Measurements from ENCODE around the gene GLS2.

GLS2 gene

DNA sequence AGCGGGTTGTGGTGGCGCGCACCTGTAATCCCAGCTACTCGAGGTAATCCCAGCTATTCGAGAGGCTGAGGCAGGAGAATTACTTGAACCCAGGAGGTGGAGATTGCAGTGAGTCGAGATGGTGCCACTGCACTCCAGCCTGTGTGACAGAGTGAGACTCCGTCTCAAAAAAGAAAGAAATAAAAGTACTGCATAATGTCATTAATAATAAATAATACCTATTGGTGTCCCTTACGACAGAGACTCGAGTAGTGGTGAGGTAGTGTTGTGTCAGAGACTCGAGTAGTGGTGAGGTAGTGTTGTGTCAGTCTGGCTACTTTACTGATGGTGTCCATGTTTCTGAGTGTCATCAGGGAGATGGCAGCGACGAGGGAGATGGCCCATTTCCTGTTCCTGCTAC is 1.3 kb downstream of the GLS2 start:
- Histone ChIP-seq H3K27me3 (ENCODE audit: control insufficient read depth, insufficient read depth, low read length) (peaks cover 20% of the 10 kb centered on the region), H3K36me3 (ENCODE audit: control insufficient read depth, insufficient read depth, low read length) (no peaks in the 10 kb centered on the region), H3K9ac (ENCODE audit: low read length) (no peak overlapping the region), H3K4me1 (ENCODE audit: control insufficient read depth, insufficient read depth, low read length) (peaks cover 8% of the 10 kb centered on the region), H3K4me3 (ENCODE audit: low read length) (no peak overlapping the region), H3K9me3 (ENCODE audit: control insufficient read depth, low read length) (no peaks in the 10 kb centered on the region)

DNA sequence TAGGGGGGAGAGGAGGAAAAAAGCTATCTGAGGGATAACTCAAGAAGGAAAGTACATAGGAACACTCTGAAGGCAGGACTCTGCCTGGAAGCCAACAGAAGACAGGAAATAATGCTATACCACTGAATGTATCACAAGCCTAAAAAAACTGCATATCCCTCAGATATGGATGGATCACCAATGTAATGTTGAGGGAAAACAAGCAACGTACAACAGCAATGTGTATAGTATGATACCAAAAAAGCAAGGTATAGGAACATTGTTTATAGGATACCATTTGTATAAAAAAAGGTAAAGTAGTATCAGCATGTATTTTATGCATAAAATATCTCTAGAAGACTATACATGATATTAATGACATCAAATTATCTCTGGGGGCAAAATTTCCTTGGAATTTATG is 3.4 kb downstream of the GLS2 start:
- Histone ChIP-seq H3K9ac (ENCODE audit: low read length) (no peak overlapping the region), H3K36me3 (ENCODE audit: control insufficient read depth, insufficient read depth, low read length) (no peaks in the 10 kb centered on the region), H3K27me3 (ENCODE audit: control insufficient read depth, insufficient read depth, low read length) (peaks cover 8% of the 10 kb centered on the region), H3K4me3 (ENCODE audit: low read length) (no peak overlapping the region), H3K9me3 (ENCODE audit: control insufficient read depth, low read length) (no peaks in the 10 kb centered on the region), H3K4me1 (ENCODE audit: control insufficient read depth, insufficient read depth, low read length) (peaks cover 8% of the 10 kb centered on the region)

DNA sequence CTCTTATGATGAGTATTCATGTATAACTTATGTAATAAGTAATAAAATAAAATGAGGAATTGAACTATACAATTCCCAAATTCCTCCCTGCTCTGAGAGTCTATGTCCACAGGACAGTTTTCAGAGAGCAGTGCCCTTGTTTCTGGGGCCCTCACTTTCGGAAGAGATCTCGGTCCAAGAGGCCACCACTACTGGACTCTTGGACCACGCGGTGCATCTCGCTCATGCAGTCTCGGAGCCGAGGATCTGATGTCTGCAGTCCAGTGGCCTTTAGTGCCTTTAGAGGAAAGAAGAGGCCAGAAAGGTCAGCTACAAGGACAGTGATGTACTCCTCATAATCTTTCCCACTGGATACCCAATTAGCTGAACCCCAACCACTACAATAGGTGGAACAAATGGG is 8.3 kb downstream of the GLS2 start:
- no peak overlapping the region for H3K9ac ChIP-seq (ENCODE audit: low read length)
- no peaks in the 10 kb centered on the region for H3K27me3 ChIP-seq (ENCODE audit: control insufficient read depth, insufficient read depth, low read length)
- H3K9me3 ChIP-seq (ENCODE audit: control insufficient read depth, low read length): no peaks in the 10 kb centered on the region
- no peaks in the 10 kb centered on the region for H3K36me3 ChIP-seq (ENCODE audit: control insufficient read depth, insufficient read depth, low read length)
- H3K4me1 ChIP-seq (ENCODE audit: control insufficient read depth, insufficient read depth, low read length): no peaks in the 10 kb centered on the region
- no peak overlapping the region for H3K4me3 ChIP-seq (ENCODE audit: low read length)

DNA sequence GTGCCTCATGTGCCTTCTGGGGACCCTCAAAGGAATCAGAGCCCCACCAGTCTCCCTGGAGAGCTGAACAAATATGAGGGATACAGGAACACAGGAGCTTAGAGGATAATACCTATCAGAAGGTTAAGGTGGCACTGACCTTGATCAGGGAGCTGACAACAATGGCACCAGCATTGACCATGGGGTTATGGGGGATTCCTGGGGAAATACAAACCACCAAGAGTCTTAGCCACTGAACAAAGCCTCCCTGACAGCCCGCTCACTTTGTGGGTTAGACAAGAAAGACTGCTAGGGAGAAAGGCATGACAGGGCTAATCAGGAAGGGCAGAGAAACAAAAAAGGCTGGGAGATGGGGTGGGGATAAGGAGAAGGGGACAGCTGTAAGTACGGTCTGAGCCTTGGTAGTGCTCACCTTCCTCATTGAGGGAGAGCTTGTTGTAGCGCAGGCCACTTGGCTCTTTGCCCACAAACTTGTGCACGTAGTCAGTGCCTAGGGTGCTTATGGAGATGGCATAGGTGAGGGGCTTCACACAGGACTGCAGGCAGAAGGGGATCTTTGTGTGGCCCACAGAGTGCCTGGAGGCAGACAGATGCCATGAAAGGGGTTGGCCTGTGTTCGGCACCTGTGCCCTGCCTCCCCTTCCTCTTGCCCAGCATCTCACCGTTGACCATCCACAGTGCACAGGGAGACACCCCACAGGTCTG is 10.3 kb downstream of the GLS2 start:
- Histone ChIP-seq H3K4me1 (ENCODE audit: control insufficient read depth, insufficient read depth, low read length) (peaks cover 4% of the 10 kb centered on the region), H3K9ac (ENCODE audit: low read length) (no peak overlapping the region), H3K9me3 (ENCODE audit: control insufficient read depth, low read length) (no peaks in the 10 kb centered on the region), H3K36me3 (ENCODE audit: control insufficient read depth, insufficient read depth, low read length) (no peaks in the 10 kb centered on the region), H3K27me3 (ENCODE audit: control insufficient read depth, insufficient read depth, low read length) (no peaks in the 10 kb centered on the region), H3K4me3 (ENCODE audit: low read length) (no peak overlapping the region)

DNA sequence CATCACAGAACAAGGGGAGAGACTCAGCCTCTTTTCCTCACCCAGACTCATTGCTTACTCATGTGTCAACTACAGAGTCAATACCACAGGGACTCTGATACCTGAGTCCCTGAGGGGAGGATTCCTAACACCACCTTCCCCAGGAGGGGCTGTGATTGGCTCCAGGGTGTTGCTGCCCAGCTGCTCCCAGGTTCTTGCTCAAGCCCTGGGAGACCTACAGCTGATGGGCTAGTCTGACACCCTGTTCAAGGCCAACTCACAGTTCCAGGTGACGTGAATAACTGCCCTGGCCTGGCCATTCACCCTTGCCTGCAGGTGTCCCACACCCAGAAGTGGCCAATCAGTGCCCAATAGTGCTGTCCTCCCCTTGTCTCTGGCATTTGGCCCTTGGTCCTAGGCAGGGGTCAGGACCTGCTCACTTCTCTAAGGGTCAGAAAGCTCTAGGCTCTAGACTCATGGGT is 11.0 kb downstream of the GLS2 start:
- Histone ChIP-seq H3K4me1 (ENCODE audit: control insufficient read depth, insufficient read depth, low read length) (peaks cover 4% of the 10 kb centered on the region), H3K9ac (ENCODE audit: low read length) (no peak overlapping the region), H3K36me3 (ENCODE audit: control insufficient read depth, insufficient read depth, low read length) (no peaks in the 10 kb centered on the region), H3K27me3 (ENCODE audit: control insufficient read depth, insufficient read depth, low read length) (no peaks in the 10 kb centered on the region), H3K9me3 (ENCODE audit: control insufficient read depth, low read length) (no peaks in the 10 kb centered on the region), H3K4me3 (ENCODE audit: low read length) (no peak overlapping the region)

DNA sequence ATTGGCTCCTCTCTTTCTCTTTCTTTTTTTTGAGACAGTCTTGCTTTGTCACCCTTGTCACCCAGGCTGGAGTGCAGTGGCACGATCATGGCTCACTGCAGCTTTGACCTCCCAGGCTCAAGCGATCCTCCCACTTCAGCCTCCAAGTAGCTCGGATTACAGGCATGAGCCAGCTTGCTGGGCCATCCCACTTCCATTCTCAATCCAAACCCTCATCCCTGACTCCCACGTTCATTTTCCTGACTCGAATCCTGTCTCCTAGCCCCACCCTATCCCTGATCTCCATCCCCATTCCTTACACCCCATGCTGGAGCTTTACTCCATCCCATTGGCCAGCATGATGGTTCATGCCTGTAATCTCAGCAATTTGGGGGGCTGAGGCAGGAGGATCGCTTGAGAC is 11.8 kb downstream of the GLS2 start:
- Histone ChIP-seq H3K9ac (ENCODE audit: low read length) (no peak overlapping the region), H3K36me3 (ENCODE audit: control insufficient read depth, insufficient read depth, low read length) (no peaks in the 10 kb centered on the region), H3K27me3 (ENCODE audit: control insufficient read depth, insufficient read depth, low read length) (no peaks in the 10 kb centered on the region), H3K4me1 (ENCODE audit: control insufficient read depth, insufficient read depth, low read length) (peaks cover 4% of the 10 kb centered on the region), H3K4me3 (ENCODE audit: low read length) (no peak overlapping the region), H3K9me3 (ENCODE audit: control insufficient read depth, low read length) (no peaks in the 10 kb centered on the region)

- Histone ChIP-seq H3K4me3 (ENCODE audit: low read length) (no peak overlapping the region), H3K4me1 (ENCODE audit: control insufficient read depth, insufficient read depth, low read length) (peaks cover 17% of the 10 kb centered on the region), H3K9ac (ENCODE audit: low read length) (no peak overlapping the region), H3K9me3 (ENCODE audit: control insufficient read depth, low read length) (no peaks in the 10 kb centered on the region), H3K27me3 (ENCODE audit: control insufficient read depth, insufficient read depth, low read length) (no peaks in the 10 kb centered on the region), H3K36me3 (ENCODE audit: control insufficient read depth, insufficient read depth, low read length) (no peaks in the 10 kb centered on the region)
Observed at GRCh38 chr12:56474389-56474788, 13.6 kb downstream of the GLS2 start.

- no peaks in the 10 kb centered on the region for H3K9me3 ChIP-seq (ENCODE audit: control insufficient read depth, low read length)
- H3K9ac ChIP-seq (ENCODE audit: low read length): peak overlapping the region; percentile 92
- peak overlapping the region; percentile 86 for H3K4me3 ChIP-seq (ENCODE audit: low read length)
- no peaks in the 10 kb centered on the region for H3K27me3 ChIP-seq (ENCODE audit: control insufficient read depth, insufficient read depth, low read length)
- peaks cover 23% of the 10 kb centered on the region for H3K4me1 ChIP-seq (ENCODE audit: control insufficient read depth, insufficient read depth, low read length)
- no peaks in the 10 kb centered on the region for H3K36me3 ChIP-seq (ENCODE audit: control insufficient read depth, insufficient read depth, low read length)
Observed at GRCh38 chr12:56469007-56469930, 18.7 kb downstream of the GLS2 start.

GRCh38 chr12:56468216-56469006 is 19.6 kb downstream of the GLS2 start, which contains the start of gene SPRYD4:
TSS of gene SPRYD4 (plus strand) at chr12:56468578. CDS start at chr12:56468592, 14 bp downstream.
- peaks cover 25% of the 10 kb centered on the region for H3K4me1 ChIP-seq (ENCODE audit: control insufficient read depth, insufficient read depth, low read length)
- no peaks in the 10 kb centered on the region for H3K36me3 ChIP-seq (ENCODE audit: control insufficient read depth, insufficient read depth, low read length)
- H3K9ac ChIP-seq (ENCODE audit: low read length): peak within 1 kb of the TSS; percentile 92
- H3K27me3 ChIP-seq (ENCODE audit: control insufficient read depth, insufficient read depth, low read length): no peaks in the 10 kb centered on the region
- no peaks in the 10 kb centered on the region for H3K9me3 ChIP-seq (ENCODE audit: control insufficient read depth, low read length)
- H3K4me3 ChIP-seq (ENCODE audit: low read length): peak within 1 kb of the TSS; percentile 86

GRCh38 chr12:56462565-56462964 is 25.4 kb downstream of the GLS2 start:
- no peaks in the 10 kb centered on the region for H3K9me3 ChIP-seq (ENCODE audit: control insufficient read depth, low read length)
- peaks cover 18% of the 10 kb centered on the region for H3K4me1 ChIP-seq (ENCODE audit: control insufficient read depth, insufficient read depth, low read length)

GRCh38 chr12:56461235-56462159 is 26.5 kb downstream of the GLS2 start:
- Histone ChIP-seq H3K27me3 (ENCODE audit: control insufficient read depth, insufficient read depth, low read length) (no peaks in the 10 kb centered on the region), H3K9ac (ENCODE audit: low read length) (no peak overlapping the region), H3K36me3 (ENCODE audit: control insufficient read depth, insufficient read depth, low read length) (no peaks in the 10 kb centered on the region), H3K4me3 (ENCODE audit: low read length) (no peak overlapping the region), H3K9me3 (ENCODE audit: control insufficient read depth, low read length) (no peaks in the 10 kb centered on the region), H3K4me1 (ENCODE audit: control insufficient read depth, insufficient read depth, low read length) (peaks cover 18% of the 10 kb centered on the region)

More at GRCh38 chr12:56462565-56462964, 25.4 kb downstream of the GLS2 start:
- Histone ChIP-seq H3K4me3 (ENCODE audit: low read length) (no peak overlapping the region), H3K9ac (ENCODE audit: low read length) (no peak overlapping the region), H3K27me3 (ENCODE audit: control insufficient read depth, insufficient read depth, low read length) (no peaks in the 10 kb centered on the region), H3K36me3 (ENCODE audit: control insufficient read depth, insufficient read depth, low read length) (no peaks in the 10 kb centered on the region)

Data from mucosa of stomach (tissue), 1 donor.